Activated gamma-delta T cell treated with anti-CD3 and anti-CD28 coated beads, Interleukin-2, amount 50 U/mL, for 16 hours (primary cell): ENCODE data around the gene KCNJ18.
"Not testable (repeated sequence)": the region's sequence is repeated elsewhere in the genome, so short reads cannot be mapped to it uniquely, and the experiment has no call there.

Experiments used
- DNase-seq: peaks from one replicate; pipeline ENCODE4 v3.0.0-alpha.2; 2020; ENCODE audit warnings: low read depth

KCNJ18 gene

DNA sequence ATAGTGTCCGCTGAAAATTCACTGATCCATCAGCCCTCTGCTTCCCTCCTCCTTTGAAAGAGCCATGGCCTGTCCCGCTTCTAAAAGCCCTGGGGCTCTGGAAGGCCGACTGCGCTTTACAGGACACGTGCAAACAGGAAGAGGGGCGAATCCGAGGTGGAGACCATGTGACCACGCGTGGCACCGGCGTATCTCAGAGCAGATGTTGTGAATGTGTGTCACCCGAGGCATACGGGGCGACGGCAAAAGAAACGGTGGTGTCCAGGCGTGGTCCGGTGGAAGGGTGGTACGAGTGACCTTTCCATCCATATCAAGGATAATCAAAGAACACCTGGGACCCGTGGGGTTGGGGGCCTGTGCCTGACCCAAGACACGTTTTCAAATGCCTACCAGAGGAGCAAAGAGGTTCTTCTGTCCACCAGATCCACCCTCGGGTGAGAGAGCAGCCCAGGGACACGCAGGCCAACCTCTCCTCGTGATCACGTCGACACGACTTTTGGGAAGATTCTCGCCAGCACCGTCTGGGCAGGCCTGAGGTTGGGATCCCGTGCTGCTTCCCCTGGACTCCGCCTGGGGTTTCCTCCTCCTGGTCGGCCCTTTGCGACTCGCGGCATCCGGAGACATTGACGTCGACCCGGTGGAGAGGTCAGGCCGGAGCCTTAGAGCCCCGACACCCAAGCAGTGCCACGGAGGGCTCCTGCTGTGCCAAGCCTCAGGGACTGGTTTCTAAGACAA lies 7.1 kb upstream of the KCNJ18 start:
- not testable (repeated sequence) for DNase-seq

DNA sequence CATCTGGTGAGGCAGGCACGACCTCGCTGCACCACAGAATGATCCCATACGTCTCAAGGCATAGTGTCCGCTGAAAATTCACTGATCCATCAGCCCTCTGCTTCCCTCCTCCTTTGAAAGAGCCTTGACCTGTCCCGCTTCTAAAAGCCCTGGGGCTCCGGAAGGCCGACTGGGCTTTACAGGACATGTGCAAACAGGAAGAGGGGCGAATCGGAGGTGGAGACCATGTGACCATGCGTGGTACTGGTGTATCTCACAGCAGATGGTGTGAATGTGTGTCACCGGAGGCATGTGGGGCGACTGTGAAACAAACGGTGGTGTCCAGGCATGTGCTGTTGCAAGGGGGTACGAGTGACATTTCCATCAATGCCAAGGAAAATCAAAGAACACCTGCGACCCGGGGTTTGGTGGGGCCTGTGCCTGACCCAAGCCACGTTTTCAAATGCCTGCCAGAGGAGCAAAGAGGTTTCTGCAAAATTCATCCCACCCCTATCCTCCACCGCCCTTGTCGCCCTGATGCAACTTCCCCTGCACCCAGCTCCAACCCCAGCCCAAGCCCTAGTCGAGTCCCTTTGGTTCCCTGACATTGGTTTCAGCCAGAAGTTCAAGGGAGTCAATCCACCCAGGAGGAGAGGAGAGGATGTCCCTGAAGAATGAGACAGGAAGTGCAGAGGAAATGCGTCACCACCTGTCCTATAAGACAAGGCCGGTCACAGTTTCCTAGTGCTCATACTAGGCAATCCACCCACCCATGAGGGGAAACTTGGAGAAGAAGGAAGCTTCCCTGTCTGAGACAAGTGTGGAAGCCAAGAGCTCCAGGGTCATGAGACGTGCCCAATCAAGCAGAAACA lies 5.9 kb upstream of the KCNJ18 start:
- no peak for DNase-seq

DNA sequence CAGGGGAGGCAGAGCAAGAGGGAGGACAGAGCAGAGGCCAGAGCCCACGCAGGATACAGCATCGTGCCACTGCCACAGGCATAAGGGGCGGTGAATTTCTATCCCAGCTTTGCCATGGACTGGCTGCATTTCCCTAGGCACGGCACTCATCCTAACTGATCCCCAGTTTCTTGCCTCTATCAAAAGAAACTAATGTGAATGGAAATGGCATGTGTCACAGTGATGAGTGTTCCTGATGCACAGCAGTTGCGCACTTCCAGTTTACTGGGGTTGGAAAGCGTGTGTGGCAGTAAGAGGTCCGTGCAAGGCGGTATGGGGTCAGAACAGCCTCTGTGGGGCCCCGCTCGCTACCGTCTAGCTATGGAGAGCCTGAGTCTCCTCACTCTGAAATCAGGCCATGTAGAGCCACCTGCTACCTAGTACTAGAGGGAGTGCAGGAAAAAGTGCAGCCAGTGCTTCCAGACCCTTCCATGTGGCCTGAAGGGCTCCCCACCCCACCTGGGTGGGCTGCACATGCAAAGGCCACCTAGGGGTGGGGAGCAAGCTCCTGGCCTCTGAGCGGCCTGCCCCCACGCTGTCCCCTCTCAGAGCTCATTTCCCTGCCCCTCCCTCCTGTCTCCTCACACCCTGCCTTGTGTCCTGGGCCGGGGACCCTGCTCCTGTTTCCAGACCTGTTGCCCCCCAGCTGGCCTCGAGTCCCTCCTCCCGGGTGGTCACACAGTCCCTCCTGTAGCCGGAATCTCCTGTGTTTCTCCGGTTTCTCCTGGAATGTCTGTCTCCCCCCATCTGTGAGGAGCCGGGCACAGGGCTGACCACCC lies 5.0 kb upstream of the KCNJ18 start:
- DNase-seq: no peak

DNA sequence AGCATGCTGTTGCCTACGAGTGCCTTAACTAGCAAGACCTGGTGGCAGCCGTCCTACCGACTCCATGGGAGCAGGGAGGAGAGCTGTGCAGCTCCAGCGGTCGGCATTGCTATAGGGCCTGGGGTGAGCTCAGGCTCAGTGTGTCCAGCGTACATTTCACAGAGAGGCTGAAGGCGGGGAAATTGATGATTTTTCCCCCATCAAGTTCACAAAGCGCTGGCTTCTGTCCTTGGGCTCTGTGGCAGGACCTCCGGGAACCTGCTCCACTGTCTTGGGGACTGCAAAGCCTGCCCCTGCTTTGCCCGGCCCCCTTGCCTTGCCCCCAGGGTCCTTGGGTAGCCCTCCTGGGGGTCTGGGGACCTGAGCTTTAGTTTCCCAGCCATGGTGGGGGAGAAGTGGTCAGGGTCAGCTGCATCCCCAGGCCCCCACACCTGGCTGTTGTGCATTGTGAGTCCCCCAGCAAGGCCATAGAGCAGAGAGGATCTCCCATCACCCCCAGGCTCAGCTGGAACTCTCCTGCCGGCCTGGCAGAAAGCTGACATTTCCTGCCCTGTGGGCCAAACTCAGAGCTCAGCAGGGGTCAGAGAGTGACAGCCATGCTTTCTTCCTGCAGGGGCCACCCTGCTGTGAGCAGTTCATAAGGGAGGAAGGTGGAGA lies 3.9 kb upstream of the KCNJ18 start:
- no peak for DNase-seq

DNA sequence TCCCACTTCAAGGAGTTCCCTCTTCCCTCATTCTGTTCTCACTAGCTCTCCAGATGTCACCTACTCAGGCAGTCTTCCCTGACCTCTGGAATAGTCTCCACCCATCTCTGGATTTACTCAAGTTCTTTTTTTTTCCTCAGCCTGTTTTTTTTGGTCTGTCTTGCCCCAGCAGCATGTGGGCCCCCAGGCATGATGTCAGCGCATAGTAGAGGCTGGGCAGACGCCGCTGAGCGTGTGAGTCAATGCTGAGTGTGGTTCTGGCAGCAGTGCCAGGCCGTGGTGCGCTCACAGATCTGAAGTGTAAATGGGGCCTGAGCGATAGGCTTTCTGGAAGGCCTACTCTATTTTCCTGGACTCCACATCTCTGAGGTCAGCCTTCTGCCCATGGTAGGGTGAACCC lies 2.7 kb upstream of the KCNJ18 start:
- no peak for DNase-seq

DNA sequence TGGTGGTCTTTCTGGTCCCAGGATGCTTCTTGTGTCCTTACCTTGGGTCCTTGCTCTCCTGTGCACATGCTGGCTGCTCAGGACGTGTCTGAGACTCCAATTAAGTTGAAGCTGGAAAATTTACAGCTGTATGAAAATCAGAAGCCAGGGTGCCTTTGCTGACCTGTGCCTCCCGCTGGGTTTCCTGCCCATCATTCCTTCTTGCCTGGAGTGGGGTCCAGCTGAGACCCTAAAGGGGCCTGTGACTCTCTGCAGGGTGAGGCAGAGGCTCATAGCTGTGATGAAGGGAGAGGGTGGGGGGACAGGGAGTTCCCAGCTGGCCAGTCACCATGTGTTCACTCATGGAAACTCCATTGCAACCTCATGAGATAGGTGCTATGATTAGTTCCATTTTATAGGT lies 1.5 kb upstream of the KCNJ18 start:
- DNase-seq: not testable (repeated sequence)

DNA sequence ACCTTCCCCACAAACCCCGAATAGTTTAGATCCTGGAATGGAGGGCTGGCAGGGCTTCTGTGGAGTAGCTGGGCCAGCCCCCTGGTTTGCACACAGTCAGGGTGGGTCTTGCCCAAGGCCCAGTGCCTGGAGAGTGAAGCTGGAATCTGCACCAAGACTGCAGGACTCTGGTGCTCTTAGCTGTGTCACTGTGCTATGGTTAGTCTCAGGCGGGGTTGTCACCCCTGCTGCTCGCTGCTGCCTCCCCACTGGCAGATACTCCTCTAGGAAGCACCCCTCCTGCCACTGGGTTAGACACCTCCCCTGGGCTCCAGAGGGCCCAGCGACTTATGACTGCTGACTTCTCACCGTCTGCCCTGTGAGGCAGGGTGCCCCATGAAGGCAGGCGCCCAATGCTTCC lies 842 bp upstream of the KCNJ18 start:
- not testable (repeated sequence) for DNase-seq

DNA sequence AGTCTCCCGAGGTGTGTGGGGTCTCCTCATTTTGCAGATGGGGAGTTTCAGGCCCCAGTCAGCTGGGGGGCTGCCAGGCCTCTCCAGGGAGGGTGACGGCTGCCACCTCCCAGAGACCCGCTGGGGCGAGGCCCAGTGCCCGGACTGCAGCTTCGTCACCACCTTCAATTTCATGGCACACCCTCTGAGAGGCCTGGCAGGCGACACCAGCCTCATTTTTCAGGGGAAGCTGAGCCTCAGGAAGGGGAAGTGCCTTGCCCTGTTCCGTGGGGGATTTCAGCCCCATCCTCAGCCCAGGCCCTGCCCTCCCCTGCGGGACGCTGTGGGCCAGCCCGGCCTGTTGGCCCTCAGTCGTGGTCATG lies 362 bp downstream of the KCNJ18 start:
- DNase-seq: not testable (repeated sequence)

DNA sequence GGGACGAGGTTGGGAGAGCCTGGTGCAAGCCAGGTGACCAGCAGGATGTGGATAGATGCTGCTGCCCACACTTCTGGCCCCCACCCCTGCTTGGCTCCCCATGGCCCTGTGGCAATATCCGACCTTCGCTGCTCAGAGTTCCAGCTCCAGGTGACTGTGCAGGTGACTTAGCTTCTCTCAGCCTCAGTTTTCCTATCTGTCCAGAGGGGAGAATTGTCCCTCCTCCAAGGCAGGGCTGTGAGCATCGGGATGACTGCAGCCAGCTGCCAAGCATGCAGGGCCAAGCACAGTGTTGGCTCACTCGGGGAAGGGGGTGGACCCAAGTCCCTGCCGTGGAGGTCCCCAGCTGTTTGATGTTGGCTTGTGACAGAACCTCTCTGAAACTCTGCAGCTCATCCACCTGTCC lies 1.1 kb downstream of the KCNJ18 start:
- not testable (repeated sequence) for DNase-seq

DNA sequence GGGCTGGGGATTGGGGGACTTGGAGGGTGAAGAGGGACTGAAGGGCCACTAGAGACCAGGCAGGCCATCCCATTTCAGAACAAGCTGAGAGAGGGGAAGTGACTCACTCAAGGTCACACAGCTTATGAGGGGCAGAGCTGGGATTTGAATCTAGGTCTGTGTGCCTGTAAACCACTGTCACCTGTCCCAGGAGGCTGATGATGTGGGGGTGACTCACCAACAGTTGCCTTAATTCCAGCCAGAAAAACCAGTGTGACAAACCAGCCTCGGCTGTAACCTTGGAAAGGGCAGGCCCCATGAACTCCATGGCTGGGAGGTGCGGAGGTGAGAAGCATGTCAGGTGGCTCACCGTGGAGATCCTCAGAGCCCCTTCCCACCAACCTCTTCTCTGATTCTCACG lies 1.6 kb downstream of the KCNJ18 start:
- not testable (repeated sequence) for DNase-seq

DNA sequence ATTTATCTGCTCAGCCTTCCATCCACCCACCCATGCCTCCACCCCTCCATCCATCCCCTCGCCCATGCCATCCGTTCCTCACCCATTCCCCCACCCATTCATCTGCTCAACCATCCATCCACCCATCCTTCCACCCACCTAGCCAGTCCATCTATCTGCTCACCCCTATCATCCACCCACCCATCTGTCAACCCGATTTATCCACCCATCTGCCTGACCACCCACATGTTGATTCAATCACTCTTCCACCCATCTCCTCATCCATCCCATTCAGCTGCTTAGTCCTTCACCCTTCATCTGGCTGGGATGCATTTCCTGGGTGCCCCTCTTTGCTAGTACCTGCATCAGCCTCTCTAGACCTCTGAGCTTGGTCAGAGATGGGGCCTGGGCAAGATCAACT lies 3.9 kb downstream of the KCNJ18 start:
- not testable (repeated sequence) for DNase-seq

DNA sequence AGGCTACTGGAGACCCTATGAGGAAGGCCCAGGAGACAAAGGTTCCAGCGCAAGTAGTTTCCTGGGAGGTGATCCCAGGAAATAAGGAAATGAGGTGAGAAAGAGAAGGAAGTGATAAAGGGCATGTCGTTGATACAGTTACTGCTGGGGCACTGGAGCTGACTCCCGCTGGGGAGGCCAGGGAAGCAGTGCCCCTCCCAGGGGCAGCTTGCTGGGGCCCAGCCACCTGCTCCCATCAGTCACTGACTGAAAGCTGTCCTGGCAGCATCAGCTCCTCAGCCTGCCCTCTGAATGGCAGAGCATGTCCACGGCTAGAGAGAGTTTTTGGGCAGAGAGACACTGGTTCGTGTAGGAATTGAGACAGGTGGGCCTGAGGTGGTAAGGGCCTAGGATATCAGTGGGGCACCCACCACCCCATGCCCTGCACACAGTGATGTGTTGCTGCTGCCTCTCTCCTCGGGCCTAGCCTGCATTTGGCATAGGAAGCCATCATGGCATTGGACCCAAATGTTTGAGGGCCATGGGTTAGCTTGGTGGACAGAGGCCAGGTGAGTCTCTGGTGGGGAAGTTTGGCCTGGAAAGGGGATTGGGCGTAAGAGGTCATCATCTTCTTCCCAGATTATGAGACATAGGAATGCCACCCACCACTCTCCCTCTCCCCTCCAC lies 4.7 kb downstream of the KCNJ18 start:
- not testable (repeated sequence) for DNase-seq

DNA sequence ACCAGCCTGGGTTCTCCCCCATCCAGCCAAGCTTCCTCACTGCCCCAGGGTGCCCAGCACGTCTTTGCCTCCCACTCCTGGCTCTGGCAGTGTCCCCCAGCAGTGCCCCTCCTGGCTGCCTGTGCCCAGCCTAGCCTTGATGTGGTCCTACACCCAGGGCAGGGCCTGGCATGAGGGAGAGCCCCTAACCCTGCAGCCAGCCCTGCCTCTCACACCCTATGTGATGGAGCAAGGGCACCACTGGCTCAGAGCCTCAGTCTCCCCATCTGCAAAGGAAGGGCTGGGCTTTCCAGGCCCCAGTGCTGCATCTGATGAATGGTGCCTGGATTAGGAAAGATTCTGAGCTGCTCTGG lies 5.2 kb downstream of the KCNJ18 start:
- DNase-seq: not testable (repeated sequence)

DNA sequence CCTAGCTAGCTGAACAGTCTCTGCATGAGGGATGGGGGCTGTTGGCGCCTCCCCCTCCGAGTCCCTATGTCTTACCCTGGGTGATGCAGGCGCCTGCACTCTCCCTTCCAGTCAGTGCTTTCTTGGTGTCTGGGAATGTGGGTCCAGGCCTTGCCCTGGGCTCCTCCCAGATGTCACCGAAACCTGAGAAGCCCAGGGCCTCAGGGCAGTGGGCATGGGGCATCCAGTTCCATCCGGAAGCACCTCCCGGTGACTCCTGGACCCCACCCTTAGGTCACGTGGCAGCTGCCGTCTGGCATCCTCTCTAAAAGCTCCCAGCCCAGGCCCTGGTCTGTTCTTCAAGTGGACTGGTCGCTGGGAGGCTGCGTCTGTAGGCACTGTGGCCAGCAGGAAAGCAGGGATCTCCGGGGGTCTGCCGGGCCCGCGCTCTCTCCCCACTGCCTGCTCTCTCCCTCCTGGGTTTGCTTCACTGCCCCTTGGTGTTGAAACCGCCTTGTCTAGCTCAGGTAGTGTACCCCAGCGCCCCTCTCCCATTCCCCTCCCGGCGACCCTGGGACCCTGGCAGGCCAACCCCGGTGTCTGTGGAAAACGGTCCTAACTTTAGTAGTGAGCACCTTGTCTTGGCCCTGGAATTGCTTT lies 6.2 kb downstream of the KCNJ18 start:
- not testable (repeated sequence) for DNase-seq

DNA sequence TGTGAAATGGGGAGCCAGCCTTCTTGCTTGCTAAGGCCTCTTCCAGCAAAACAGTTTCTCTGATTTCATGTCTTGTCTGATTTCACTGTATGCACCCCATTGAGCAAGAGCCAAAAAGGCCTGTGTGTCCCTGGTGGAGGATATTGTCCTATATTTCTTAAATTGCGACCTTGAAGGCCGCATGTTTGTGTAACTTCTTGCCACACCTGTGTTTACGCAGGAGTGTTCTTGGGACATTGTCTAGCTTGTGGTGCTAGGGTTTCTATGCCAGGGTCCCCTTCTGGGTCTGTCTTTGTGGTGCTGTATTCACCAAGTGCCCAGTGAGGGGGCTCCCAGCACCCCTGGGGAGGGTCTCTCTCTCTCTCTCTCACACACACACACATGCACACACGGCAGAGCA lies 6.8 kb downstream of the KCNJ18 start:
- not testable (repeated sequence) for DNase-seq

DNA sequence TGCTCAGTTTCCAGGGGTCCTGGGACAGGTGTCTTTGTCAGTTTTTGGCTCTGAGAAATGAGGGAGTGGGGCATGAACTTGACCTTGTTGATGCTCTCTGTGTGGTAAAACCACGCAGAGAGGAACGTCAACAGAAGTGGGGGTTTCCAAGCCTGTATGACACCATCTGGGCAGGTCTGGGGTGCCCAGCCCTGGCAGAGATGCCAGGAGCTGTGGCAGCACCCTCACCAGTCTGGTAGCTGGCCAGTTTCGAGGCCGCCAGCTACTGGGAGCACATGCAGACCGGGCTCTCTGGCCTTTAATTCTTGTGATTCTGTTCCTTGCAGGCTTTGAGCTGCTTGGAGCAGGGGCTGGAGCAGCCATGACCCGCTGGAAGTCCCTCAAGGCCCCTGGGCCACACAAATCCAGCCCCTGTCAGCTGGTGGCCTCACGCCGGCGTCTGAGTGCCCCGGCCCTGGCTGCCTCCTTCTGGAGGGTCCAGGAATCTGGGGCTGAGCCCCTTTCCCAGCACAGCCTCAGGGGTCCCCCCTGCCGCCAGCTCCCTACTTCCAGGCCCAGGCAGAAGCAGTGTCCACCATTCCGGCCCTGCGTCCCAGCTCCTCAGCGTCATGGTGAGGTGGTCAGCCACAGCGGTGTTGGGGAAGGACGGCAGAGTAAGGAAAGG lies 7.4 kb downstream of the KCNJ18 start:
- not testable (repeated sequence) for DNase-seq

DNA sequence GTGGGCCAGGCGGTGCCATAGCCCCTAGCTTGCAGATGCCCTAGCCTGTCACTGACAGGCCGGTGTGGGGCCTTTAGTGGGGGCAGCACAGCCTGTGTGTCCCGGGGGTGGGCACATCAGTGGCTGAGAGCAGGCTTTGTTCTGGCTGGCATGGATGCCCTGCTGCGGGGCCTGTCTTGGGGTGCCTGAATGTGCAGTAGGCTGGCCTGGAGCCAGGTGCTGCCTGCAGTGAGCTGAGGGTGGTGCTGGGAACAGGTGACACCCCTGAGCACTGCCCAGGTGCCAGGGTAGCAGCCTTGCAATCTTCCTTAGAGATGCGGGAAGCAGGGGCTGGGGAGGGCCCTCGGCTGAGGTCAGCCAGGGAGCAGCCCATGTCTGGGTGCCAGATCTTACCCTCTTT lies 8.8 kb downstream of the KCNJ18 start:
- DNase-seq: not testable (repeated sequence)

DNA sequence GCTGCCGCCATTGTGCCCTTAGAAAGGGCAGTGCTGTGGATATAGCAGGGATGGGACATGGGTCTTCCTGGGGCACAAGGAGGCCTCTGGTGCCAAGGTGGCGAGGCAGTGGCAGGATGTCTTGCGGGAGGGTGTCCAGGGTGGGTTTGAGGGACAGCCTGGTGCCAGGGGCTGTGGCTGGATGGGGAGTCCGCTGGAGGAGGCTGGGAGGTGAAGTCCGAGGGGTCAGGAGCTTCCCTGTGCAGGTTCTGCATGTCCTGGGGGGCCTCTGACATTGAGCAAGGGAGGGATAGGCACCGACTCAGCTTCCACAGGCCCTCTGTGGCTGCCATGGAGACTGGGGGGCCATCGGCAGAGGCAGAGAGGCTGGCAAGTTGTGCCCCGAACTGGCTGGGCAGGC lies 9.7 kb downstream of the KCNJ18 start:
- DNase-seq: not testable (repeated sequence)

DNA sequence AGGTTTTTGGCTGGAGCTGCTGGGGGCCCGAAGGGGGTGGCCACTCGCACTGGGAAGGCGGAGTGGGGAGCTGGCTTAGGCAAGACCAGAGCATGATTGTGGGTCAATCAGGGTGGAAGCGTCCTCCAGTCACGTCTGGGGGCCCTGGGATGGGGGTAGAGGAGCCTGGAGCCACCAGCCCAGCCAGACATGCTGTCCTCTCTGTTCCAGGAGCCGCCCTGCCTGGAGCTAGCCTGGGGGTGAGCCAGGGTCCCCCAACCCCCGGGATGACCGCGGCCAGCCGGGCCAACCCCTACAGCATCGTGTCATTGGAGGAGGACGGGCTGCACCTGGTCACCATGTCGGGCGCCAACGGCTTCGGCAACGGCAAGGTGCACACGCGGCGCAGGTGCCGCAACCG lies 10.2 kb downstream of the KCNJ18 start:
- not testable (repeated sequence) for DNase-seq

DNA sequence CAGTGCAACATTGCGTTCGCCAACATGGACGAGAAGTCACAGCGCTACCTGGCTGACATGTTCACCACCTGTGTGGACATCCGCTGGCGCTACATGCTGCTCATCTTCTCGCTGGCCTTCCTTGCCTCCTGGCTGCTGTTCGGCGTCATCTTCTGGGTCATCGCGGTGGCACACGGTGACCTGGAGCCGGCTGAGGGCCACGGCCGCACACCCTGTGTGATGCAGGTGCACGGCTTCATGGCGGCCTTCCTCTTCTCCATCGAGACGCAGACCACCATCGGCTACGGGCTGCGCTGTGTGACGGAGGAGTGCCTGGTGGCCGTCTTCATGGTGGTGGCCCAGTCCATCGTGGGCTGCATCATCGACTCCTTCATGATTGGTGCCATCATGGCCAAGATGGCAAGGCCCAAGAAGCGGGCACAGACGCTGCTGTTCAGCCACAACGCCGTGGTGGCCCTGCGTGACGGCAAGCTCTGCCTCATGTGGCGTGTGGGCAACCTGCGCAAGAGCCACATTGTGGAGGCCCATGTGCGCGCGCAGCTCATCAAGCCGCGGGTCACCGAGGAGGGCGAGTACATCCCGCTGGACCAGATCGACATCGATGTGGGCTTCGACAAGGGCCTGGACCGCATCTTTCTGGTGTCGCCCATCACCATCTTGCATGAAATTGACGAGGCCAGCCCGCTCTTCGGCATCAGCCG lies 10.8 kb downstream of the KCNJ18 start:
- not testable (repeated sequence) for DNase-seq
